Loucy (cell line): ENCODE data around the gene C1QTNF9B.

Experiments used
- H2AFZ ChIP-seq: fragments of 200-600 bp; sonication (generic); 2 replicates; pipeline ENCODE4 v1.6.0; 2016; ENCODE audit warnings: antibody characterized with exemption, mild to moderate bottlenecking, low read length, moderate library complexity
- H3F3A ChIP-seq: fragments of 200-600 bp; 2 replicates; pipeline ENCODE4 v1.6.0; 2016; ENCODE audit warnings: antibody characterized with exemption, low read depth, mild to moderate bottlenecking
- H3K27me3 ChIP-seq: fragments of 200-600 bp; sonication (generic); 2 replicates; pipeline ENCODE4 v1.6.1; 2014; ENCODE audit warnings: low read length, mild to moderate bottlenecking; ENCODE audit not compliant: insufficient read depth, poor library complexity, severe bottlenecking
- H3K36me3 ChIP-seq: fragments of 200-600 bp; sonication (generic); 2 replicates; pipeline ENCODE4 v1.6.1; 2016; ENCODE audit warnings: low read length; ENCODE audit not compliant: insufficient read depth
- H3K4me1 ChIP-seq: fragments of 200-600 bp; sonication (generic); 2 replicates; pipeline ENCODE4 v1.5.1; 2014; ENCODE audit warnings: low read length, mild to moderate bottlenecking; ENCODE audit not compliant: insufficient read depth, poor library complexity, severe bottlenecking
- H3K4me2 ChIP-seq: fragments of 200-600 bp; sonication (generic); 2 replicates; pipeline ENCODE4 v1.6.0; 2014; ENCODE audit warnings: antibody characterized with exemption, low read length, low read depth, mild to moderate bottlenecking; ENCODE audit not compliant: poor library complexity, severe bottlenecking
- H3K4me3 ChIP-seq: fragments of 200-600 bp; sonication (generic); 2 replicates; pipeline ENCODE4 v1.5.1; 2014; ENCODE audit warnings: low read length, mild to moderate bottlenecking, mixed read lengths; ENCODE audit not compliant: poor library complexity, severe bottlenecking
- H3K79me2 ChIP-seq: fragments of 200-600 bp; sonication (generic); 2 replicates; pipeline ENCODE4 v1.6.1; 2014; ENCODE audit warnings: low read length; ENCODE audit not compliant: insufficient read depth
- H3K9ac ChIP-seq: fragments of 200-600 bp; sonication (generic); 2 replicates; pipeline ENCODE4 v1.6.0; 2014; ENCODE audit warnings: mild to moderate bottlenecking, low read depth, low read length, moderate library complexity; ENCODE audit not compliant: poor library complexity, severe bottlenecking
- H3K9me2 ChIP-seq: fragments of 200-600 bp; sonication (generic); replicated peaks from 2 replicates; pipeline ENCODE4 v1.6.1; 2016; ENCODE audit warnings: low read depth, low read length, mixed read lengths
- H3K9me3 ChIP-seq: fragments of 200-600 bp; sonication (generic); 2 replicates; pipeline ENCODE4 v1.6.1; 2014; ENCODE audit warnings: mild to moderate bottlenecking, antibody characterized with exemption, low read length, low read depth; ENCODE audit not compliant: insufficient read depth
- H4K20me1 ChIP-seq: fragments of 200-600 bp; sonication (generic); 2 replicates; pipeline ENCODE4 v1.6.0; 2014; ENCODE audit warnings: antibody characterized with exemption, low read length, mild to moderate bottlenecking; ENCODE audit not compliant: insufficient read depth, poor library complexity, severe bottlenecking
- CTCF ChIP-seq: fragments of 200-600 bp; sonication (generic); conservative IDR thresholded peaks from 2 replicates; pipeline ENCODE4 v1.5.1; 2014; ENCODE audit warnings: mild to moderate bottlenecking, antibody characterized with exemption, low read length
- EZH2phosphoT487 ChIP-seq: fragments of 200-600 bp; IDR thresholded peaks from 2 replicates; pipeline ENCODE4 v1.6.1; 2018; ENCODE audit warnings: antibody characterized with exemption, mild to moderate bottlenecking, moderate library complexity, borderline replicate concordance

The C1QTNF9B gene

GRCh38 chr13:23843436-23843835, 53.9 kb downstream of the C1QTNF9B start:
- H3K9me2 ChIP-seq = no peaks in the 10 kb centered on the region
- H3K27me3 ChIP-seq = no peaks in the 10 kb centered on the region
- TF ChIP-seq EZH2phosphoT487 (no peak), CTCF (no peak)
- H4K20me1 ChIP-seq = no peaks in the 10 kb centered on the region
- H3K9me3 ChIP-seq = no peaks in the 10 kb centered on the region
- H3K4me1 ChIP-seq = peaks cover 48% of the 10 kb centered on the region
- H3K79me2 ChIP-seq = no peaks in the 10 kb centered on the region
- H2AFZ ChIP-seq = no peak overlapping the region
- H3K9ac ChIP-seq = no peak overlapping the region
- H3F3A ChIP-seq = no peaks in the 10 kb centered on the region; the same call in 1 of the 2 replicates
- no peak overlapping the region for H3K4me2 ChIP-seq
- H3K36me3 ChIP-seq = no peaks in the 10 kb centered on the region
- no peak overlapping the region for H3K4me3 ChIP-seq

- TF ChIP-seq CTCF (no peak), EZH2phosphoT487 (no peak)
- Histone ChIP-seq H3K36me3 (no peaks in the 10 kb centered on the region), H3K4me2 (no peak overlapping the region), H3K9me2 (no peaks in the 10 kb centered on the region), H3K9me3 (no peaks in the 10 kb centered on the region), H3K79me2 (no peaks in the 10 kb centered on the region), H4K20me1 (no peaks in the 10 kb centered on the region), H3F3A (no peaks in the 10 kb centered on the region; the same call in 1 of the 2 replicates), H3K9ac (no peak overlapping the region), H2AFZ (no peak overlapping the region), H3K4me3 (no peak overlapping the region), H3K27me3 (no peaks in the 10 kb centered on the region), H3K4me1 (peaks cover 38% of the 10 kb centered on the region)
These were observed 54.9 kb downstream of the C1QTNF9B start for GRCh38 chr13:23842406-23842805.
